AG04450 (cell line): ENCODE data around the gene SLC39A13. TPM values are rescaled to one million over a fixed set of nuclear protein-coding genes. Genes with fewer than 3 reads are reported as not detected.

ENCODE experiments used
- CTCF ChIA-PET: fragments of 300-600, 350-600 bp; formaldehyde crosslinking; extraction: SDS; loops from one replicate; lab custom pipeline; 2022; ENCODE audit warnings: antibody characterized with exemption, inconsistent platforms; lab: Charles Lee
- POLR2A ChIA-PET: fragments of 350-600 bp; formaldehyde crosslinking; extraction: SDS; loops from one replicate; lab custom pipeline; 2021; ENCODE audit warnings: antibody characterized with exemption, inconsistent platforms; lab: Yijun Ruan, JAX
- DNase-seq: peaks from one replicate; pipeline ENCODE4 v3.0.0-alpha.2; 2011; ENCODE audit warnings: low read depth, low spot score
- H3K27ac ChIP-seq: one replicate; pipeline ENCODE4 v1.5.1; 2012; ENCODE audit warnings: low read depth, low read length, control low read depth
- H3K27me3 ChIP-seq: one replicate; pipeline ENCODE4 v1.6.0; 2012; ENCODE audit warnings: low read length; ENCODE audit not compliant: control insufficient read depth, insufficient read depth
- H3K4me3 ChIP-seq: 2 replicates; pipeline ENCODE4 v1.5.1; 2011; ENCODE audit warnings: mild to moderate bottlenecking, low read depth, low read length, control low read depth
- H3K9me3 ChIP-seq: 2 replicates; pipeline ENCODE4 v1.5.1; 2012; ENCODE audit warnings: low read length; ENCODE audit not compliant: control insufficient read depth, insufficient read depth
- CTCF ChIP-seq: IDR thresholded peaks from 2 replicates; pipeline ENCODE4 v1.5.1; 2011; ENCODE audit warnings: low read depth, low read length, control low read depth, inconsistent platforms
- polyA plus RNA-seq: library from polyadenylated mRNA; depleted of rRNA; stranded (reverse); fragments of >200 nt; gene quantifications from 2 replicates; pipeline ENCODE4 v1.2.3, GENCODE V29; 2011

Gene SLC39A13
- polyA plus RNA-seq, 1 experiment = 54.4 TPM

GRCh38 chr11:47446833-47447232, 38.4 kb downstream of the SLC39A13 start:
- Histone ChIP-seq H3K9me3 (no peaks in the 10 kb centered on the region; the same call in 1 of the 2 replicates), H3K4me3 (no peak overlapping the region), H3K27ac (no peak overlapping the region), H3K27me3 (no peaks in the 10 kb centered on the region)
- TF ChIP-seq CTCF = no peak
- CTCF ChIA-PET = interaction anchor here (1.8 kb wide), 1 partner anchor 73 kb away, joined by 7 read pairs; no protein-coding TSS in a partner anchor
- POLR2A ChIA-PET = no interaction called here
- no peak for DNase-seq

GRCh38 chr11:47447906-47448305, 39.5 kb downstream of the SLC39A13 start:
- CTCF ChIA-PET = interaction anchor here (1.8 kb wide), 1 partner anchor 74 kb away, joined by 7 read pairs; no protein-coding TSS in a partner anchor
- no peak for TF ChIP-seq CTCF
- Histone ChIP-seq H3K27me3 (no peaks in the 10 kb centered on the region), H3K9me3 (no peaks in the 10 kb centered on the region; the same call in 1 of the 2 replicates), H3K4me3 (no peak overlapping the region), H3K27ac (no peak overlapping the region)
- no peak for DNase-seq
- POLR2A ChIA-PET = no interaction called here

GRCh38 chr11:47448566-47449427, 40.4 kb downstream of the SLC39A13 start, which contains the start of gene RAPSN:
Gene RAPSN, minus strand, starts transcription at chr11:47449136. Its CDS starts 172 bp downstream, at chr11:47448964.
- no peak within 1 kb of the TSS for H3K27ac ChIP-seq
- no peak within 1 kb of the TSS for H3K4me3 ChIP-seq
- ChIA-PET CTCF (no interaction called here), POLR2A (no interaction called here)
- H3K27me3 ChIP-seq = no peaks in the 10 kb centered on the region
- H3K9me3 ChIP-seq = no peaks in the 10 kb centered on the region; the same call in 1 of the 2 replicates
- no peak for DNase-seq
- no peak for TF ChIP-seq CTCF

GRCh38 chr11:47449541-47449940, 41.2 kb downstream of the SLC39A13 start:
- Histone ChIP-seq H3K27ac (no peak overlapping the region), H3K9me3 (no peaks in the 10 kb centered on the region; the same call in 1 of the 2 replicates), H3K4me3 (no peak overlapping the region), H3K27me3 (no peaks in the 10 kb centered on the region)
- no peak for TF ChIP-seq CTCF
- DNase-seq = no peak
- ChIA-PET CTCF (no interaction called here), POLR2A (no interaction called here)

- Histone ChIP-seq H3K27ac (no peak overlapping the region), H3K27me3 (no peaks in the 10 kb centered on the region), H3K4me3 (no peak overlapping the region), H3K9me3 (no peaks in the 10 kb centered on the region; the same call in 1 of the 2 replicates)
- ChIA-PET POLR2A (interaction anchor here (0.6 kb wide), 1 partner anchor 312 kb away, joined by 6 read pairs; no protein-coding TSS in a partner anchor), CTCF (interaction anchor here (0.6 to 1.0 kb wide), 2 partner anchors 77 to 105 kb away, joined by 3 to 4 read pairs; no protein-coding TSS in a partner anchor)
- DNase-seq = no peak
- no peak for TF ChIP-seq CTCF
Measured at GRCh38 chr11:47451436-47451835, 43.0 kb downstream of the SLC39A13 start.
